Measurements from ENCODE around the gene BAD. TPM values are rescaled to one million over a fixed set of nuclear protein-coding genes. Genes with fewer than 3 reads are reported as not detected.
"Not testable (repeated sequence)": the region's sequence is repeated elsewhere in the genome, so short reads cannot be mapped to it uniquely, and the experiment has no call there.

Gene BAD
- 10 to 100 TPM in 1 of 2 donors, 1 to 10 TPM in 1; 7.1 to 31.6 TPM for total RNA-seq

- peak; percentile 89 for DNase-seq (ENCODE audit: low spot score in 2 of 2)
- ATAC-seq: peak; percentile 93
- peak within 1 kb of the TSS; percentile 88 to 96 for H3K27ac Mint-ChIP-seq
- H3K36me3 Mint-ChIP-seq: no peaks in the 10 kb centered on the region
- H3K9me3 Mint-ChIP-seq: no peaks in the 10 kb centered on the region
These were observed at the start of gene BAD for GRCh38 chr11:64284048-64284961. TSS of gene BAD (minus strand) at chr11:64284665. CDS start at chr11:64284368, 297 bp downstream.

GRCh38 chr11:64333556-64333955, 49.1 kb upstream of the BAD start:
- ATAC-seq (no peak), DNase-seq (ENCODE audit: low spot score in 2 of 2) (no peak)
- H3K9me3 Mint-ChIP-seq: no peaks in the 10 kb centered on the region
- H3K27ac Mint-ChIP-seq: no peak overlapping the region
- no peaks in the 10 kb centered on the region for H3K36me3 Mint-ChIP-seq

- Mint-ChIP-seq H3K36me3 (no peaks in the 10 kb centered on the region), H3K9me3 (no peaks in the 10 kb centered on the region), H3K27ac (peak overlapping the region; percentile 12)
- ATAC-seq (peak; percentile 84 to 90), DNase-seq (ENCODE audit: low spot score in 2 of 2) (peak; percentile 78 to 89)
These were observed 47.3 kb upstream of the BAD start for GRCh38 chr11:64331569-64332371.

- no peak for DNase-seq (ENCODE audit: low spot score in 2 of 2)
- no peaks in the 10 kb centered on the region for H3K36me3 Mint-ChIP-seq
- H3K9me3 Mint-ChIP-seq: no peaks in the 10 kb centered on the region
- ATAC-seq: no peak
- no peak overlapping the region for H3K27ac Mint-ChIP-seq
These were observed 46.4 kb upstream of the BAD start for GRCh38 chr11:64330888-64331287.

DNA sequence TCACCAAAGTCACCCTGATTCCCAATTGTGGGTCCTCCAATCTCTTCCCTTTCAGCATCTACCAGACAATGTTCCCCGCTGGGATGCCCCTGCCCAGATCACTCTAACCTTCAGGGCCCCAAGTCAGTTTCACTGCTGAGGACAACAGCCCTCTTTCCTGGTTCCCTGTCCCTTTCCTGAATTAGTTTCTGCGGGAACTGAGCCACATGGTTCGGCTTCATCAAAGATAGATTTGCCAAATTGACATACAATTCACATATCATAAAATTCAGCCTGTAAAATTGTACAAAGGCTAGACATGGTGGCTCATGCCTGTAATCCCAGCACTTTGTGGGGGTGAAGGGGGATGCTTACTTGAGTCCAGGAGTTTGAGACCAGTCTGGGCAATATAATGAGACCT, 43.5 kb upstream of the BAD start:
- DNase-seq (ENCODE audit: low spot score in 2 of 2) (no peak), ATAC-seq (no peak)
- Mint-ChIP-seq H3K36me3 (no peaks in the 10 kb centered on the region), H3K9me3 (no peaks in the 10 kb centered on the region), H3K27ac (no peak overlapping the region)

- Mint-ChIP-seq H3K27ac (no peak overlapping the region), H3K36me3 (no peaks in the 10 kb centered on the region), H3K9me3 (no peaks in the 10 kb centered on the region)
- ATAC-seq (no peak), DNase-seq (ENCODE audit: low spot score in 2 of 2) (no peak)
These were observed 42.9 kb upstream of the BAD start for GRCh38 chr11:64327375-64327774.

DNA sequence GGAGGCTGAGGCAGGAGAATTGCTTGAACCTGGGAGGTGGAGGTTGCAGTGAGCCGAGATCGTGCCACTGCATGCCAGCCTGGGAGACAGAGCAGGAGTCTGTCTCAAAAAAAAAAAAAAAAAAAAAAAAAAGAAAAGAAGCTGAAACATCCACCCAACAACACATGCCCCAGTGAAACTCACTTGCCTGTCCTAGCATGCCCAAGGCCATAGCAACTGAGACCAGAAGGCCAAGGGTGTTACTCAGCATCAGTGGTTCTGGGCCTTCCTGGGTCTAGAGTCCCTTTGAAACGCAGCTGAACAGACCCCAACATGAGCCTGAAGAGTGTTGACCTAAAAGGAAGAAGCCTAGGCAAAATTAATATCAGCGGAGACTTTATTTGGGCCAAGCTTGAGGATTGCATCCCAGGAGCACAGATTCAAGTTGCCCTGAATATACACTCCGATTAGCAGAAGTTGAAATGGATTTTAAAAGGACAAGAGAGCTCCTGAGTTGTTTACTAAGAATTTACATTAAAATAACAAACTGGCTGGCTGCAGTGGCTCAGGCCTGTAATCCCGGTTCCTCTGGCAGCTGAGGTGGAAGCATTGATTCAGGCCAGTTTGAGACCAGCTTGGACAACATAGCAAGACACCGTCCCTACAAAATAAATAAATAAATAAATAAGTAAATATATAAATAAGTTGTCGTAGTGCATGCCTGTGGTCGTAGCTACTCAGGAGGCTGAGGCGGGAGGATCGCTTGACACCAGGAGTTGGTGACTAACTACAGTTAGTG, 40.4 kb upstream of the BAD start:
- DNase-seq (ENCODE audit: low spot score in 2 of 2) (no peak), ATAC-seq (no peak)
- H3K9me3 Mint-ChIP-seq: no peaks in the 10 kb centered on the region
- peaks cover 0 to 9% of the 10 kb centered on the region in 2 donors for H3K36me3 Mint-ChIP-seq
- peak overlapping the region in 1 of 2 donors; percentile 75 for H3K27ac Mint-ChIP-seq

DNA sequence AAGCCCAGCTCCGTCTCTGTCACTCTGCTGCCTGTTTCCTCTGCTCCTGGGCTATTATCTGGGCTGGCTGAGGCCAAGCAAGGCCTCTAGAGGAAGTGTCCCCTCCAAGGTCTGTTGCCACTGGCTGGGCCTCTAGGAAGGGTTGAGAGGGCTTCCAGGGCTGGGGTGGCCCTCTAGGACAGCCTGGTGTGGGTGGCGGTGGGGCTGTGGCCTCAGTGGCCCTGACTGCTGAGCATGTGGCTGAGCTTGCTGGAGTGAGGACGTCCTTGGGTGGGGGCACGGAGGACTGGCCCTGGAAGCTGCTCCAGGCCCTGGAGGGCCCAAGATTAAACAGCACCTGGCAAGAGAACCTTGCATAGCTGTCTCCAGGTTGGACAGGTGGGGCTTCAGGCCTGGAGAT, 39.5 kb upstream of the BAD start:
- DNase-seq (ENCODE audit: low spot score in 2 of 2); ATAC-seq; H3K9me3 Mint-ChIP-seq; H3K36me3 Mint-ChIP-seq: not testable (repeated sequence)
- peak overlapping the region; percentile 9 to 75 for H3K27ac Mint-ChIP-seq

- DNase-seq (ENCODE audit: low spot score in 2 of 2) (no peak), ATAC-seq (no peak)
- H3K9me3 Mint-ChIP-seq: no peaks in the 10 kb centered on the region
- peaks cover 7 to 10% of the 10 kb centered on the region in 2 donors for H3K36me3 Mint-ChIP-seq
- H3K27ac Mint-ChIP-seq: peak overlapping the region in 1 of 2 donors; percentile 65
These were observed 38.9 kb upstream of the BAD start for GRCh38 chr11:64323373-64323772.

DNA sequence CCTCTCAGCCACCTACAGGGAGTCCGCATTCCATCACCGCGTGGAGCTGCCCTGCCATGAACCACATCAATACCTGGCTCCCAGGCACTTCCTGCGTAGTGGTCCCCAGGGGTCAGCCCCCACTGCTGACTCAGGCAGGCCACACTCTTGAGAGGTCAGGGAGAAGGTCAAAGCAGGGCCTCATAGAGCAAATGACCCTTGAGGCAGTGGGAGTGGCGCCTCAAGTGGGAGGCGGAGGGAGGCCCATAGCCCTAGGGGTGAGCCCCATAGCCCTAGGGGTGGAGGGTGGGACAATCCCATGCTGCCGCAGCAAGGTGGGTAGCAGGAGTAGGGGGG, 38.4 kb upstream of the BAD start:
- ATAC-seq: no peak
- H3K27ac Mint-ChIP-seq: peak overlapping the region in 1 of 2 donors; percentile 65

DNA sequence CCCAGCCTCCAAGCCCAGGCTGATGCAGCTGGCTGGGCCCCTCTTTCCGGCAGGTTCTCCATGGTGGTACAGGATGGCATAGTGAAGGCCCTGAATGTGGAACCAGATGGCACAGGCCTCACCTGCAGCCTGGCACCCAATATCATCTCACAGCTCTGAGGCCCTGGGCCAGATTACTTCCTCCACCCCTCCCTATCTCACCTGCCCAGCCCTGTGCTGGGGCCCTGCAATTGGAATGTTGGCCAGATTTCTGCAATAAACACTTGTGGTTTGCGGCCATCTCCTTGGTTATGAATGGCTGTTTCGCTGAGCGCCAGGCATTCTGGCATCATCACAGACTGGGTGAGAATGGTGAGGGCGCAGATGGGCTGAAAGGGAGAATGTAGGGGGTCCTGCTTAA, 37.1 kb upstream of the BAD start:
- peaks cover 24 to 25% of the 10 kb centered on the region in 2 donors for H3K36me3 Mint-ChIP-seq
- no peak for ATAC-seq

More for the DNA sequence above, 38.4 kb upstream of the BAD start:
- no peak for DNase-seq (ENCODE audit: low spot score in 2 of 2)
- Mint-ChIP-seq H3K9me3 (no peaks in the 10 kb centered on the region), H3K36me3 (peaks cover 12 to 15% of the 10 kb centered on the region in 2 donors)

GRCh38 chr11:64321026-64321425, 36.6 kb upstream of the BAD start:
- ATAC-seq (no peak), DNase-seq (ENCODE audit: low spot score in 2 of 2) (no peak)
- Mint-ChIP-seq H3K36me3 (peaks cover 27 to 28% of the 10 kb centered on the region in 2 donors), H3K27ac (peak overlapping the region; percentile 27 to 93), H3K9me3 (no peaks in the 10 kb centered on the region)

More for the DNA sequence above, 37.1 kb upstream of the BAD start:
- no peak for DNase-seq (ENCODE audit: low spot score in 2 of 2)
- H3K9me3 Mint-ChIP-seq: no peaks in the 10 kb centered on the region
- H3K27ac Mint-ChIP-seq: no peak overlapping the region

DNA sequence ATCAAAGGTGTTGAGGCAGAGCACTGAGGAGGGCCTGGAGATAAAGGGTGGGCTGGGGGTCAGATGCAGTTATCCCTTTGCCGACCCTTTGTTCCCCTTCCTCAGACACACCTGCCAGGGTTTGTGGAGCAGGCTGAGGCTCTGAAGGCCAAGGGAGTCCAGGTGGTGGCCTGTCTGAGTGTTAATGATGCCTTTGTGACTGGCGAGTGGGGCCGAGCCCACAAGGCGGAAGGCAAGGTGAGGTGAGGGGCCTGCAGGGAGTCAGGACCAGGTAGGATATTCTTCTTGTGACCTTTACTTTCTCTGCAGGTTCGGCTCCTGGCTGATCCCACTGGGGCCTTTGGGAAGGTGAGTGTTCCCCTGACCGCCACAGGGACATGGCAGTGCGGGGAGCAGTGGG, 36.1 kb upstream of the BAD start:
- H3K27ac Mint-ChIP-seq: peak overlapping the region; percentile 27 to 93
- H3K36me3 Mint-ChIP-seq: peaks cover 27 to 28% of the 10 kb centered on the region in 2 donors

GRCh38 chr11:64318766-64319761, 34.6 kb upstream of the BAD start:
- DNase-seq (ENCODE audit: low spot score in 2 of 2): no peak
- peaks cover 27 to 28% of the 10 kb centered on the region in 2 donors for H3K36me3 Mint-ChIP-seq
- peak overlapping the region; percentile 99 for H3K27ac Mint-ChIP-seq
- H3K9me3 Mint-ChIP-seq: no peaks in the 10 kb centered on the region
- ATAC-seq: no peak

More for the DNA sequence above, 36.1 kb upstream of the BAD start:
- ATAC-seq (no peak), DNase-seq (ENCODE audit: low spot score in 2 of 2) (no peak)
- H3K9me3 Mint-ChIP-seq: no peaks in the 10 kb centered on the region

DNA sequence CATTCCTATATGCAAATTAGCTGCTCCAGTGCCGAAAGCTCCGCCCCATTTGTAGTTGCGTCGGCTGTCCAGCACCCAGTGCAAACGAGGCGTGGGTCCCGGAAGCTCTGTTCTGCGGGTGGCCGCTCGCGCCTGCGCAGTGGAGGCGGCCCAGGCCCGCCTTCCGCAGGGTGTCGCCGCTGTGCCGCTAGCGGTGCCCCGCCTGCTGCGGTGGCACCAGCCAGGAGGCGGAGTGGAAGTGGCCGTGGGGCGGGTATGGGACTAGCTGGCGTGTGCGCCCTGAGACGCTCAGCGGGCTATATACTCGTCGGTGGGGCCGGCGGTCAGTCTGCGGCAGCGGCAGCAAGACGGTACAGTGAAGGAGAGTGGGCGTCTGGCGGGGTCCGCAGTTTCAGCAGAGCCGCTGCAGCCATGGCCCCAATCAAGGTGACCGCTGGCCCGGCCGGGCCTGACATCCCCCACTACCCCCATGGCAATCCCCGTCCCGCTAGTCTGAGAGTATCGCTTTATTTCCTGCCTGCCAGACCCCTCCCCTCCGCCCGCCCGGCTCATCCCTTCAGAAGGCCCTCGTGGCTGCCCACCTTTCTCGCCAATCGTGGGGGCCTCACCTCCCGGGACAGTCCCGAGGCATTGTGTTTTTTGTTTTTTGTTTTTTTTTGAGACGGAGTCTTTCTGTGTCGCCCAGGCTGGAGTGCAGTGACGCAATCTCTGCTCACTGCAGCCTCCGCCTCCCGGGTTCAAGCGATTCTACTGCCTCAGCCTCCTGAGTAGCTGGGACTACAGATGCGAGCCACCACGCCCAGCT, 33.7 kb upstream of the BAD start, which contains the start of gene PRDX5:
Gene PRDX5 (plus strand): TSS at position 161 of the 805 bp plus-strand sequence. CDS start 95 bp downstream, at position 256.
- Mint-ChIP-seq H3K36me3 (peaks cover 27 to 28% of the 10 kb centered on the region in 2 donors), H3K27ac (peak within 1 kb of the TSS; percentile 99), H3K9me3 (no peaks in the 10 kb centered on the region)
- ATAC-seq (peak; percentile 76 to 87), DNase-seq (ENCODE audit: low spot score in 2 of 2) (peak; percentile 94 to 98)

Measured in activated naive CD4-positive, alpha-beta T cell treated with anti-CD3 and anti-CD28 coated beads, Interleukin-2, amount 50 U/mL, for 72 hours (primary cell).